HCT116 (cell line): ENCODE results near the gene CABLES1. TPM values are rescaled to one million over a fixed set of nuclear protein-coding genes. Genes with fewer than 3 reads are reported as not detected.

ENCODE experiments used
- ATAC-seq: fragments of 200-7000 bp; cut with Tn5 transposase; 2 replicates; pipeline ENCODE4 v1.9.1; 2020; ENCODE audit warnings: mild to moderate bottlenecking, moderate library complexity
- BruUV-seq: library from RNA; stranded (reverse); fragments of 400-500 nt; replicated peaks from 2 replicates; lab custom pipeline; 2021; lab: Mats Ljungman, UMichigan
- CTCF ChIA-PET: fragments of 300-600 bp; sonication (Branson Sonifier 250); formaldehyde crosslinking; loops from one replicate; lab custom pipeline; 2021; ENCODE audit warnings: antibody characterized with exemption; lab: Charles Lee
- POLR2A ChIA-PET: fragments of 300-600, 350-600 bp; sonication (Branson Sonifier 250); formaldehyde crosslinking; loops from one replicate; lab custom pipeline; 2021; ENCODE audit warnings: antibody characterized with exemption; lab: Charles Lee
- RAD21 ChIA-PET, 2 experiments: fragments of 300-600 bp; sonication (Branson Sonifier 250); formaldehyde crosslinking; loops; one replicate each; lab custom pipeline; 2023; ENCODE audit warnings: low total read pairs in 2 of 2; ENCODE audit not compliant: uncharacterized antibody in 2 of 2, unreplicated experiment in 2 of 2, low non-redundant PET in 1 of 2; lab: Charles Lee
- DNase-seq: peaks from one replicate; pipeline ENCODE4 v3.0.0-alpha.2; 2010; ENCODE audit warnings: low read depth, low spot score
- H2AFZ ChIP-seq: fragments of 200-600 bp; shearing (Covaris generic), sonication (generic); 2 replicates; pipeline ENCODE4 v1.6.1; 2017; ENCODE audit warnings: low read depth, mixed run types, mixed read lengths, antibody characterized with exemption, low read length; ENCODE audit not compliant: poor library complexity, severe bottlenecking
- H3K27ac ChIP-seq: 2 replicates; pipeline ENCODE4 v1.5.1; 2012; ENCODE audit warnings: low read depth, low read length
- H3K27me3 ChIP-seq: fragments of 200-600 bp; sonication (generic); 2 replicates; pipeline ENCODE4 v1.6.1; 2016; ENCODE audit warnings: mixed run types, low read length, mixed read lengths; ENCODE audit not compliant: insufficient read depth
- H3K36me3 ChIP-seq, 2 experiments: fragments of 200-500 bp in 1 of 2; fragments of 200-600 bp in 1 of 2; sonication (Bioruptor generic) in 1 of 2; sonication (generic) in 1 of 2; 2 replicates each; pipeline versions ENCODE4 v1.5.1 to v1.6.1; 2014 to 2016; ENCODE audit warnings: low read length in 2 of 2, inconsistent platforms in 1 of 2, mixed read lengths in 1 of 2, mixed run types in 1 of 2; ENCODE audit not compliant: insufficient read depth in 2 of 2, control insufficient read depth in 1 of 2
- H3K4me1 ChIP-seq, 2 experiments: fragments of 200-600 bp in 1 of 2; sonication (generic) in 1 of 2; 2 replicates each; pipeline versions ENCODE4 v1.5.1 to v1.6.1; 2012 to 2017; ENCODE audit warnings: low read length in 2 of 2, inconsistent platforms in 1 of 2, mild to moderate bottlenecking in 1 of 2, mixed read lengths in 1 of 2, mixed run types in 1 of 2, moderate library complexity in 1 of 2; ENCODE audit not compliant: insufficient read depth in 2 of 2, control insufficient read depth in 1 of 2
- H3K4me2 ChIP-seq: fragments of 200-600 bp; sonication (generic); 2 replicates; pipeline ENCODE4 v1.6.1; 2017; ENCODE audit warnings: mixed run types, low read length, mixed read lengths
- H3K4me3 ChIP-seq, 2 experiments: fragments of 200-600 bp in 1 of 2; sonication (generic) in 1 of 2; replicated peaks in 1 of 2; 2 replicates each; pipeline ENCODE4 v1.5.1; 2011 to 2016; ENCODE audit warnings: low read length in 2 of 2, control low read depth in 1 of 2, low read depth in 1 of 2, mild to moderate bottlenecking in 1 of 2, mixed read lengths in 1 of 2, mixed run types in 1 of 2
- H3K79me2 ChIP-seq: fragments of 200-600 bp; sonication (generic); 2 replicates; pipeline ENCODE4 v1.6.1; 2017; ENCODE audit warnings: mild to moderate bottlenecking, mixed run types, low read length, moderate library complexity, mixed read lengths; ENCODE audit not compliant: insufficient read depth
- H3K9ac ChIP-seq: fragments of 200-600 bp; sonication (generic); 2 replicates; pipeline ENCODE4 v1.6.1; 2016; ENCODE audit warnings: low read length, mixed read lengths
- H3K9me2 ChIP-seq: fragments of 200-600 bp; sonication (generic), shearing (Covaris generic); 2 replicates; pipeline ENCODE4 v1.6.1; 2017; ENCODE audit warnings: mixed run types, mild to moderate bottlenecking, moderate library complexity; ENCODE audit not compliant: insufficient read depth
- H3K9me3 ChIP-seq, 2 experiments: fragments of 200-500 bp in 1 of 2; fragments of 200-600 bp in 1 of 2; sonication (Bioruptor generic) in 1 of 2; sonication (generic) in 1 of 2; 2 replicates each; pipeline ENCODE4 v1.6.1; 2014 to 2017; ENCODE audit warnings: low read length in 2 of 2, mixed read lengths in 2 of 2, inconsistent platforms in 1 of 2, low read depth in 1 of 2, mild to moderate bottlenecking in 1 of 2, mixed run types in 1 of 2, moderate library complexity in 1 of 2; ENCODE audit not compliant: control insufficient read depth in 1 of 2, insufficient read depth in 1 of 2
- H4K20me1 ChIP-seq: fragments of 200-600 bp; sonication (generic), shearing (Covaris generic); 2 replicates; pipeline ENCODE4 v1.6.1; 2017; ENCODE audit warnings: mixed run types, mild to moderate bottlenecking, moderate library complexity; ENCODE audit not compliant: insufficient read depth
- ATF3 ChIP-seq: IDR thresholded peaks from 2 replicates; pipeline ENCODE4 v1.6.1; 2012
- CBX3 ChIP-seq: IDR thresholded peaks from 2 replicates; pipeline ENCODE4 v1.6.1; 2012; ENCODE audit warnings: low read depth
- CTCF ChIP-seq, 3 experiments: fragments of 200-600 bp in 1 of 3; sonication (generic) in 1 of 3; IDR thresholded peaks in 2 of 3; conservative IDR thresholded peaks in 1 of 3; 2 replicates each; pipeline ENCODE4 v1.5.1; 2012 to 2017; ENCODE audit warnings: low read depth in 2 of 3, low read length in 2 of 3, antibody characterized with exemption in 1 of 3, borderline replicate concordance in 1 of 3, control low read depth in 1 of 3, mild to moderate bottlenecking in 1 of 3, mixed read lengths in 1 of 3, mixed run types in 1 of 3, moderate library complexity in 1 of 3; ENCODE audit not compliant: insufficient read depth in 1 of 3
- EGR1 ChIP-seq: IDR thresholded peaks from 2 replicates; pipeline ENCODE4 v1.6.1; 2012; ENCODE audit warnings: low read depth
- ELF1 ChIP-seq: IDR thresholded peaks from 2 replicates; pipeline ENCODE4 v1.6.1; 2012; ENCODE audit warnings: low read depth, borderline replicate concordance
- EZH2 ChIP-seq: fragments of 200-600 bp; sonication (generic); IDR thresholded peaks from 2 replicates; pipeline ENCODE4 v1.6.1; 2017; ENCODE audit warnings: antibody characterized with exemption, mixed run types
- EZH2phosphoT487 ChIP-seq: fragments of 200-600 bp; IDR thresholded peaks from 2 replicates; pipeline ENCODE4 v1.6.1; 2018; ENCODE audit warnings: antibody characterized with exemption, borderline replicate concordance
- JUND ChIP-seq: IDR thresholded peaks from 2 replicates; pipeline ENCODE4 v1.6.1; 2012
- POLR2A ChIP-seq: IDR thresholded peaks from 2 replicates; pipeline ENCODE4 v1.7.0; 2011; ENCODE audit warnings: borderline replicate concordance; ENCODE audit not compliant: insufficient read depth, insufficient read length; ENCODE audit errors: extremely low read depth
- SIN3A ChIP-seq: IDR thresholded peaks from 2 replicates; pipeline ENCODE4 v1.6.1; 2012; ENCODE audit warnings: low read depth
- SP1 ChIP-seq: IDR thresholded peaks from 2 replicates; pipeline ENCODE4 v1.6.1; 2012; ENCODE audit warnings: low read depth
- SRF ChIP-seq: IDR thresholded peaks from 2 replicates; pipeline ENCODE4 v1.6.1; 2012; ENCODE audit warnings: low read depth
- TCF7L2 ChIP-seq: IDR thresholded peaks from 2 replicates; pipeline ENCODE4 v1.7.0; 2011; ENCODE audit warnings: borderline replicate concordance, inconsistent platforms; ENCODE audit not compliant: insufficient read depth, insufficient read length; ENCODE audit errors: extremely low read depth
- ZNF274 ChIP-seq: fragments of 200-500 bp; sonication (Bioruptor generic); IDR thresholded peaks from 2 replicates; pipeline ENCODE4 v1.6.1; 2014; ENCODE audit warnings: mild to moderate bottlenecking, low read depth, low read length, inconsistent platforms
- intact Hi-C: fragments of 100-400 bp; cut with micrococcal nuclease; formaldehyde crosslinking; loops from 2 replicates; pipeline ENCODE4 v1.10.0; 2022
- total RNA-seq: library from RNA; stranded (reverse); gene quantifications from one replicate; pipeline ENCODE4 v1.2.1, GENCODE V29; 2021; ENCODE audit not compliant: unreplicated experiment

Gene CABLES1
- total RNA-seq, 1 experiment from 2014 or later = 7.7 TPM

GRCh38 chr18:23137788-23138216 lies 2.5 kb downstream of the CABLES1 start:
- CTCF ChIA-PET = no interaction called here

More at GRCh38 chr18:23137788-23138216, 2.5 kb downstream of the CABLES1 start:
- ATAC-seq (no peak), DNase-seq (no peak)
- Histone ChIP-seq H2AFZ (no peak overlapping the region), H3K9me3 (no peaks in the 10 kb centered on the region), H3K36me3 (no peaks in the 10 kb centered on the region), H3K9ac (no peak overlapping the region), H3K4me1 (peaks cover 37 to 54% of the 10 kb centered on the region in 2 experiments), H3K79me2 (peaks cover 5% of the 10 kb centered on the region; the same call in 1 of the 2 replicates), H3K9me2 (no peaks in the 10 kb centered on the region), H3K27me3 (no peaks in the 10 kb centered on the region), H3K4me2 (no peak overlapping the region), H3K27ac (no peak overlapping the region), H3K4me3 (no peak overlapping the region), H4K20me1 (no peaks in the 10 kb centered on the region)
- ChIA-PET RAD21 (no interaction called here), POLR2A (no interaction called here)
- BruUV-seq = no TSS peak
- intact Hi-C loops = no loop called here
- no peak for TF ChIP-seq SP1
- no peak for TF ChIP-seq JUND
- TF ChIP-seq CTCF (IDR thresholded peaks at IDR 0.05 in 2 of 3, conservative IDR thresholded peaks at IDR 0.05 in 1 of 3; ENCODE audit: borderline replicate concordance in 1 of 3, insufficient read depth in 1 of 3, low read depth in 2 of 3, low read length in 2 of 3) = no peak
- no peak for TF ChIP-seq CBX3
- TF ChIP-seq EZH2 = no peak
- no peak for TF ChIP-seq ATF3
- no peak for TF ChIP-seq SIN3A
- TF ChIP-seq EGR1 = no peak
- TF ChIP-seq ZNF274 = no peak
- no peak for TF ChIP-seq POLR2A
- TF ChIP-seq TCF7L2 = no peak
- no peak for TF ChIP-seq SRF
- TF ChIP-seq ELF1 = no peak
- no peak for TF ChIP-seq EZH2phosphoT487
